ENCODE measurements around the gene HOXA1.
"Not testable (repeated sequence)": the region's sequence is repeated elsewhere in the genome, so short reads cannot be mapped to it uniquely, and the experiment has no call there.

Gene HOXA1

GRCh38 chr7:27051451-27051850 is 44.3 kb downstream of the HOXA1 start:
- H3K9me3 ChIP-seq (replicated peaks; ENCODE audit: insufficient read depth, low read length) = no peaks in the 10 kb centered on the region
- H3F3A ChIP-seq (ENCODE audit: insufficient read depth, low read length) = no peaks in the 10 kb centered on the region
- TF ChIP-seq EZH2phosphoT487 (IDR thresholded peaks at IDR 0.05; ENCODE audit: low read length) (no peak), CTCF (IDR thresholded peaks at IDR 0.05; ENCODE audit: low read length) (no peak), EZH2 (optimal IDR thresholded peaks at IDR 0.05; ENCODE audit: low read depth, low read length) (no peak)
- H2AFZ ChIP-seq (ENCODE audit: low read length) = no peak overlapping the region
- no peaks in the 10 kb centered on the region for H3K9me2 ChIP-seq (replicated peaks; ENCODE audit: insufficient read depth, low read length)
- H3K27ac ChIP-seq (ENCODE audit: low read length) = no peak overlapping the region
- H3K9ac ChIP-seq (ENCODE audit: low read length) = no peak overlapping the region
- no peaks in the 10 kb centered on the region for H3K27me3 ChIP-seq (replicated peaks; ENCODE audit: insufficient read depth, low read length)
- H4K20me1 ChIP-seq (ENCODE audit: insufficient read depth, low read length) = no peaks in the 10 kb centered on the region
- H3K4me3 ChIP-seq (ENCODE audit: low read length) = no peak overlapping the region
- no peak overlapping the region for H3K4me2 ChIP-seq (ENCODE audit: low read depth, low read length)
- H3K36me3 ChIP-seq (replicated peaks; ENCODE audit: insufficient read depth, low read length) = no peaks in the 10 kb centered on the region
- no peaks in the 10 kb centered on the region for H3K79me2 ChIP-seq (ENCODE audit: low read length)
- H3K4me1 ChIP-seq (ENCODE audit: low read length) = no peaks in the 10 kb centered on the region
- DNase-seq = no peak

- no peak overlapping the region for H2AFZ ChIP-seq (ENCODE audit: low read length)
- no peaks in the 10 kb centered on the region for H3K4me1 ChIP-seq (ENCODE audit: low read length)
- H3K36me3 ChIP-seq (replicated peaks; ENCODE audit: insufficient read depth, low read length) = no peaks in the 10 kb centered on the region
- TF ChIP-seq EZH2 (optimal IDR thresholded peaks at IDR 0.05; ENCODE audit: low read depth, low read length) = no peak
- H3K79me2 ChIP-seq (ENCODE audit: low read length) = no peaks in the 10 kb centered on the region
- H3K9me3 ChIP-seq (replicated peaks; ENCODE audit: insufficient read depth, low read length) = no peaks in the 10 kb centered on the region
- no peaks in the 10 kb centered on the region for H3K27me3 ChIP-seq (replicated peaks; ENCODE audit: insufficient read depth, low read length)
- H3F3A ChIP-seq (ENCODE audit: insufficient read depth, low read length) = no peaks in the 10 kb centered on the region
- no peaks in the 10 kb centered on the region for H3K9me2 ChIP-seq (replicated peaks; ENCODE audit: insufficient read depth, low read length)
- H4K20me1 ChIP-seq (ENCODE audit: insufficient read depth, low read length) = no peaks in the 10 kb centered on the region
- no peak overlapping the region for H3K4me3 ChIP-seq (ENCODE audit: low read length)
- H3K4me2 ChIP-seq (ENCODE audit: low read depth, low read length) = no peak overlapping the region
- no peak overlapping the region for H3K9ac ChIP-seq (ENCODE audit: low read length)
- no peak for DNase-seq
- H3K27ac ChIP-seq (ENCODE audit: low read length) = no peak overlapping the region
Measured at GRCh38 chr7:27048438-27048837, 47.4 kb downstream of the HOXA1 start.

GRCh38 chr7:27046854-27047549 is 48.8 kb downstream of the HOXA1 start:
- no peak overlapping the region for H3K27ac ChIP-seq (ENCODE audit: low read length)
- no peaks in the 10 kb centered on the region for H3K9me2 ChIP-seq (replicated peaks; ENCODE audit: insufficient read depth, low read length)
- H4K20me1 ChIP-seq (ENCODE audit: insufficient read depth, low read length) = no peaks in the 10 kb centered on the region
- H3K27me3 ChIP-seq (replicated peaks; ENCODE audit: insufficient read depth, low read length) = no peaks in the 10 kb centered on the region; the same call in 1 of the 2 replicates
- no peaks in the 10 kb centered on the region for H3K36me3 ChIP-seq (replicated peaks; ENCODE audit: insufficient read depth, low read length)
- no peak overlapping the region for H3K4me2 ChIP-seq (ENCODE audit: low read depth, low read length)
- no peak overlapping the region for H3K9ac ChIP-seq (ENCODE audit: low read length)
- H3K4me3 ChIP-seq (ENCODE audit: low read length) = no peak overlapping the region
- no peaks in the 10 kb centered on the region for H3K79me2 ChIP-seq (ENCODE audit: low read length)
- no peaks in the 10 kb centered on the region for H3F3A ChIP-seq (ENCODE audit: insufficient read depth, low read length)
- H3K4me1 ChIP-seq (ENCODE audit: low read length) = no peaks in the 10 kb centered on the region
- H3K9me3 ChIP-seq (replicated peaks; ENCODE audit: insufficient read depth, low read length) = no peaks in the 10 kb centered on the region
- DNase-seq = no peak
- TF ChIP-seq EZH2 (optimal IDR thresholded peaks at IDR 0.05; ENCODE audit: low read depth, low read length) (no peak), CTCF (IDR thresholded peaks at IDR 0.05; ENCODE audit: low read length) (no peak), EZH2phosphoT487 (IDR thresholded peaks at IDR 0.05; ENCODE audit: low read length) (no peak)
- H2AFZ ChIP-seq (ENCODE audit: low read length) = no peak overlapping the region

GRCh38 chr7:27045972-27046371 is 49.8 kb downstream of the HOXA1 start:
- not testable (repeated sequence) for H3K9me3 ChIP-seq (replicated peaks; ENCODE audit: insufficient read depth, low read length); H3K36me3 ChIP-seq (replicated peaks; ENCODE audit: insufficient read depth, low read length); H3K9ac ChIP-seq (ENCODE audit: low read length); H3K4me2 ChIP-seq (ENCODE audit: low read depth, low read length); H3K27ac ChIP-seq (ENCODE audit: low read length); H3K4me3 ChIP-seq (ENCODE audit: low read length); H3K79me2 ChIP-seq (ENCODE audit: low read length); H3K4me1 ChIP-seq (ENCODE audit: low read length); H3K9me2 ChIP-seq (replicated peaks; ENCODE audit: insufficient read depth, low read length); H4K20me1 ChIP-seq (ENCODE audit: insufficient read depth, low read length); H3K27me3 ChIP-seq (replicated peaks; ENCODE audit: insufficient read depth, low read length); H2AFZ ChIP-seq (ENCODE audit: low read length); H3F3A ChIP-seq (ENCODE audit: insufficient read depth, low read length); DNase-seq

- H3F3A ChIP-seq (ENCODE audit: insufficient read depth, low read length) = not testable (repeated sequence)
Measured at GRCh38 chr7:27045066-27045465, 50.7 kb downstream of the HOXA1 start.

More at GRCh38 chr7:27045066-27045465, 50.7 kb downstream of the HOXA1 start:
- not testable (repeated sequence) for H3K36me3 ChIP-seq (replicated peaks; ENCODE audit: insufficient read depth, low read length); H3K79me2 ChIP-seq (ENCODE audit: low read length); H3K9me3 ChIP-seq (replicated peaks; ENCODE audit: insufficient read depth, low read length); DNase-seq; H4K20me1 ChIP-seq (ENCODE audit: insufficient read depth, low read length); H3K9me2 ChIP-seq (replicated peaks; ENCODE audit: insufficient read depth, low read length); H3K4me3 ChIP-seq (ENCODE audit: low read length); H3K9ac ChIP-seq (ENCODE audit: low read length); H2AFZ ChIP-seq (ENCODE audit: low read length); H3K4me1 ChIP-seq (ENCODE audit: low read length); H3K27me3 ChIP-seq (replicated peaks; ENCODE audit: insufficient read depth, low read length); H3K27ac ChIP-seq (ENCODE audit: low read length); H3K4me2 ChIP-seq (ENCODE audit: low read depth, low read length)
